Stimulated activated CD4-positive, alpha-beta T cell treated with anti-CD3 and anti-CD28 coated beads, Interleukin-1b, Interleukin-23, amount 100 ng/mL, for 4 hours (primary cell): ENCODE data around the gene CRADD.

Source experiments
- DNase-seq, 2 donors: peaks; one replicate each; pipeline ENCODE4 v3.0.0-alpha.2; 2020; ENCODE audit warnings: low read depth in 2 of 2

Gene CRADD

DNA sequence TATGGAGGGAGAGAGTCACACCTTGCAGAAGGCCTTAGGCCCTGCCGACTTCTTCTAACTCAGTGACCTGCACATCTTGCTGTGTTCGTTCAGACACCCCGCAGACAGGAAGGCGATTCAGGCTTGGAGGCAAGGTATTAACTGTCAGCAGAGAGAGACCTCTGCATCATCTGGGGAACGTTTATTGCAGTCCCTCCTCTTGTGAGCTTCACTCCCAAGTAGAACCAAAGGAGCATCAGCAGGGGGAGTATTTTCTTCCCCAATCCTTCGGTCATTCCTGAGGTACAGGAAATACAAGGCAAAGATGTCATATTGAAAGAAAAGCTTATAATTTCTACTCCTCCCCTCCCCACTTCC is 217.9 kb downstream of the CRADD start:
- DNase-seq, result no peak

DNA sequence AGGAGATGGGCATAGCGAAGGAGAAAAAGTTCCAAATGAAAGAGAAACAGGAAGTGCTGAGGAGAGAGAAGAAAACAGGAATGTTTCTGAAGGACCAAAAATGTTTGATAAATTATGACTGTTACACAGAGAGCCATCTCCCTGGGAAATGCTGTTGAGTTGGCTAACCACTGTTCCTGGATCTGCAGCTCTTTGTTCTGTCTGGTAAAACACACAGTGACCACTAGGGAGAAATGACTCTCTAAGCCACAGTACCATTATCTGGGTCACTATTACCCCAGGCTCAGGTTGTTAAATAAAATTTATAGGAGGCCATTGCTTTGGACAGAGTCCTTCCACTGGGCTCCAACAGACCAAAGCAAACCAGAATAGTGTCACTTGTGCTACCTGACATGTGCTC is 219.3 kb downstream of the CRADD start:
- DNase-seq, result no peak

DNA sequence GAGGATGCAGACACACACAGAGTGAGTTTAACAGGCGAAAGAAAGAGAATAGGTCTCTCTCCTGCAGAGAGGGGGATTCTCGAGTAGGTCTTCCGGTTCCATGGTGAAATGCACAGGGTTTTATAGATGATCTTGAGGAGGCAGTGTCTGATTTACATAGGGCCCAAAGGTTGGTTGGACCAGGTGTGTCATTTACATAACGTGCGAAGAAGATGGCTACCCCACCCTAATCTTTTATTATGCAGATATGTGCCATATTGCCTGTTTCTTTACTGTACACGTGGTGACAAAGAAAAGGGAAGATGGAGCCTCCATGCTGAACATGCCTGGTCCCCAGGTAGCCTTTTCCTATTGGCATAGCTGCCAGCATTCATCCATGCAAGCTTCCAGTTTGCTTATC is 219.8 kb downstream of the CRADD start:
- DNase-seq, result no peak

GRCh38 chr12:93901739-93902138 is 224.6 kb downstream of the CRADD start:
- DNase-seq, result no peak

GRCh38 chr12:93902192-93902591 is 225.0 kb downstream of the CRADD start:
- DNase-seq, result no peak

GRCh38 chr12:93902736-93903562 is 225.8 kb downstream of the CRADD start:
- no peak for DNase-seq

- no peak for DNase-seq
These were observed 226.9 kb downstream of the CRADD start for GRCh38 chr12:93904124-93904523.

DNA sequence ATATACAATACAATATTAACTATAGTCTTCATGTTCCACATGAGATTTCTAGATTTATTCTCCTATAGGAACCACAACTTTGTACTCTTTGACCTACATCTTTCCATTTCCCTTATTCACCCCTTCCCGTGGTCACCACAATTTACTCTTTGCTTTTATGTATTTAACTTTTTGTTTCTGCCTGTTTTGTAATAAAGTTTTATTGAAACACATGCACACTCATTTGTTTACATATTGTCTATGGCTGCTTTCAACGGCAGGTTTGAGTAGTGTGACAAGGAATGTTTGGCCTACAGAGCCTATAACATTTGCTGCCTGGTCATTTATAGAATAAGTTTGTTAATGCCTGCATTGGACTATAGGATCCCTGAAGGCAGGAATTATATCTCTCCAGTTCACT is 231.1 kb downstream of the CRADD start:
- DNase-seq, result no peak

- no peak for DNase-seq
These were observed 231.8 kb downstream of the CRADD start for GRCh38 chr12:93908846-93909567.

DNA sequence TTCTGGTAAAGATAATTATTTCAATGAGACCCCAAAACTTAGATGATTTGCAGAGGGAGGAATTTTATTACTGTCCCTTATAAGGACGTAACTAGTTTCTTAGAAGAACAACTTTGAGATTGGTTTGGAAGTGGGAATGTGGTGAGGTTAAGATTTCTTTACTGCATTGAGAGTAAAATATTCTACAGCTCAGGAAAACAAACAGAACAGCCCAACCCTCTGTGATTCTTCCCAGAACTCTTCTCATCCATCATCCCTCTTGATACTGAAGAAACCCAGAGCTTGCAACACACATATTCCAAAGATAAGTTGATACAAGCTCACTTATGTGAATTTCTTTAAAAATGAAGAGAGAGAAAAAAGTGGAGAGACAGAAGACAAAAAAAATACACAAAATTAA is 234.2 kb downstream of the CRADD start:
- DNase-seq, result no peak

- DNase-seq, result no peak
These were observed 235.0 kb downstream of the CRADD start for GRCh38 chr12:93912086-93912733.

- no peak for DNase-seq
These were observed 236.7 kb downstream of the CRADD start for GRCh38 chr12:93913845-93914244.

- no peak for DNase-seq
These were observed 237.1 kb downstream of the CRADD start for GRCh38 chr12:93914281-93914680.

- no peak for DNase-seq
These were observed 238.2 kb downstream of the CRADD start for GRCh38 chr12:93915411-93915810.

GRCh38 chr12:93916402-93916801 is 239.2 kb downstream of the CRADD start:
- no peak for DNase-seq

DNA sequence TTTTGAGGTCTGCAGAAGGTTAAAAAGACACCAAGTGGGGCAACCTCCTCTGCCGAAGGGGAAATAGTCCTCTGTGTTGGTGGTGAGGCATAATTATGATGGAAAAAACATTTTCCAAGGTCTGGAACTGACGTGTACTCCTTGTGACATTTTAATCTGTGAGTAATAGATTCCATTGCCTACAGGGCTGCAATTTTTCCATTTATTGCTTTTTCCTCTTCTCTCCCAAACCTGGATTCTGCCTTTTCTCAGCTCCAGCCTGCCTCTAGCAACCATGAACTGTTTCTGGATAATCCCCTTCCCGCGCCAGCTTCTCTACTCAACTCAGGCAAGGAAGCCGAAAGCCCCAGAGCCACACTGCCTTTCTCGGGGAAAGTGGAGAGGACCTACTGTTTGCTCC is 241.1 kb downstream of the CRADD start:
- no peak for DNase-seq

DNA sequence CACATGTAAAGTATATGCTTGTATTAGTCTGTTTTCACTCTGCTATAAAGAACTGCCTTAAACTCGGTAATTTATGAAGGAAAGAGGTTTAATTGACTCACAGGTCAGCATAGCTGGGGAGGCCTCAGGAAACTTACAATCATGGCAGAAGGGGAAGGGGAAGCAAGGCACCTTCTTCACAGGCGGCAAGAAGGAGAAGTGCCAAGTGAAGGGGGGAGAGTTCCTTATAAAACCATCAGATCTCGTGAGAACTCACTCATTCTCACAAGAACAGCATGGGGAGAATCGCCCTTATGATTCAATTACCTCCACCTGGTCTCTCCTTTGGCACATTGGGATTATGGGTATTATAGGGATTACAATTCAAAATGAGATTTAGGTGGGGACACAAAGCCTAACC is 241.7 kb downstream of the CRADD start:
- no peak for DNase-seq

- DNase-seq, result no peak
These were observed 244.3 kb downstream of the CRADD start for GRCh38 chr12:93921521-93921920.

DNA sequence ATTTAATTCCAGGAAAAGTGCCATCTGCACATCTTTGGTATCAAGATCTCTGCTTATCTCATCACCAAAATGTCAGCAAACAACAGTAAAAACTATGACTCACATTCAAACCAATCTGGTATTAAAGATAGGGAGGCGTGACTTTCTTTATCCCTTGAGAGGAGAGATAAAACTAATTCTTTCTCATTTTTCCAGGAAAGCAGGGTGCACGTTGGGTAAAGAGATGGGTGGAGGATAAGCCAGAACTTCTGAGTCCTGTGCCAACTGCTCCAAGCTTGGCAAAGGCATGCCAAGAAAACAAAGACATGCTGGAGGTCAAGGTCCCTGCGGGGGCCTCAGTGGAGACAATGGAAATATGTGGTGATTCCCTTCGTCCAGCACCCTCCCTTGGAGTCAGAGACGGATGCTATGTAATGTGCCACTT is 245.4 kb downstream of the CRADD start:
- DNase-seq, result no peak

GRCh38 chr12:93924367-93924766 is 247.2 kb downstream of the CRADD start:
- DNase-seq, result no peak

GRCh38 chr12:93925585-93926205 is 248.5 kb downstream of the CRADD start:
- no peak for DNase-seq

DNA sequence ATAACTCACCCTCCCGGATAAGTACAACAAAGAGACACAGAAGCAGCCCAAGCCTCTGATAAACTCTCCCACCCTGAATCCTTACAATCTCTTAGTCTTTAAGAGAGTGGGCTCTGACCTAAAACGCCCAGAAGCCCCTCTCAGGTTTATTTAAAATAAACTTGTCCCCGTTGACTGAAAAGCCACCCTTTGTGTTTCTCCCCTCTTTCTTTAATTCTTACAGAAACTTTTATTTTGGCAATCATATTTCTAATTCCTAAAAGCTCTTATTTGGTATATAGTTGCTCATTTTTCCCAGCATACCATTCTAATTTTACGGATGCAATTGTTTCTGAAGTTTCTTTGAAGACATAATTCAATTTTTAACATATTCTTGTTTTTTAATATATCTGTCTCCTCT is 249.1 kb downstream of the CRADD start:
- no peak for DNase-seq
